AG04450 (cell line): ENCODE data around the gene PAWR. TPM values are rescaled to one million over a fixed set of nuclear protein-coding genes. Genes with fewer than 3 reads are reported as not detected.
A peak's percentile ranks its signal among the peaks of the same experiment; 100 is the strongest.

Experiments used
- CTCF ChIA-PET: fragments of 300-600, 350-600 bp; formaldehyde crosslinking; extraction: SDS; loops from one replicate; lab custom pipeline; 2022; ENCODE audit warnings: antibody characterized with exemption, inconsistent platforms; lab: Charles Lee
- POLR2A ChIA-PET: fragments of 350-600 bp; formaldehyde crosslinking; extraction: SDS; loops from one replicate; lab custom pipeline; 2021; ENCODE audit warnings: antibody characterized with exemption, inconsistent platforms; lab: Yijun Ruan, JAX
- DNase-seq: peaks from one replicate; pipeline ENCODE4 v3.0.0-alpha.2; 2011; ENCODE audit warnings: low read depth, low spot score
- H3K27ac ChIP-seq: one replicate; pipeline ENCODE4 v1.5.1; 2012; ENCODE audit warnings: low read depth, low read length, control low read depth
- H3K27me3 ChIP-seq: one replicate; pipeline ENCODE4 v1.6.0; 2012; ENCODE audit warnings: low read length; ENCODE audit not compliant: control insufficient read depth, insufficient read depth
- H3K4me3 ChIP-seq: 2 replicates; pipeline ENCODE4 v1.5.1; 2011; ENCODE audit warnings: mild to moderate bottlenecking, low read depth, low read length, control low read depth
- H3K9me3 ChIP-seq: 2 replicates; pipeline ENCODE4 v1.5.1; 2012; ENCODE audit warnings: low read length; ENCODE audit not compliant: control insufficient read depth, insufficient read depth
- CTCF ChIP-seq: IDR thresholded peaks from 2 replicates; pipeline ENCODE4 v1.5.1; 2011; ENCODE audit warnings: low read depth, low read length, control low read depth, inconsistent platforms
- polyA plus RNA-seq: library from polyadenylated mRNA; depleted of rRNA; stranded (reverse); fragments of >200 nt; gene quantifications from 2 replicates; pipeline ENCODE4 v1.2.3, GENCODE V29; 2011

PAWR gene
- polyA plus RNA-seq, 1 experiment = 15.7 TPM

- no peaks in the 10 kb centered on the region; the same call in 1 of the 2 replicates for H3K9me3 ChIP-seq
- TF ChIP-seq CTCF = no peak
- CTCF ChIA-PET = interaction anchor here (0.6 to 2.0 kb wide), 3 partner anchors 84 to 579 kb away, joined by 5 to 6 read pairs (median 6); no protein-coding TSS in a partner anchor
- DNase-seq = no peak
- peak overlapping the region; percentile 90 for H3K4me3 ChIP-seq
- no peaks in the 10 kb centered on the region for H3K27me3 ChIP-seq
- peak overlapping the region; percentile 84 for H3K27ac ChIP-seq
- POLR2A ChIA-PET = interaction anchor here (1.0 to 2.0 kb wide), 2 partner anchors 32 to 143 kb away, joined by 3 to 5 read pairs; no protein-coding TSS in a partner anchor
Measured at GRCh38 chr12:79690142-79690637, 574 bp downstream of the PAWR start.

- peak overlapping the region; percentile 84 for H3K27ac ChIP-seq
- H3K4me3 ChIP-seq = peak overlapping the region; percentile 90
- no peak for TF ChIP-seq CTCF
- no peak for DNase-seq
- ChIA-PET CTCF (interaction anchor here (1.1 to 2.0 kb wide), 5 partner anchors 48 to 580 kb away, joined by 3 to 6 read pairs (median 4); no protein-coding TSS in a partner anchor), POLR2A (interaction anchor here (1.1 kb wide), 1 partner anchor 32 kb away, joined by 3 read pairs; no protein-coding TSS in a partner anchor)
- no peaks in the 10 kb centered on the region; the same call in 1 of the 2 replicates for H3K9me3 ChIP-seq
- H3K27me3 ChIP-seq = no peaks in the 10 kb centered on the region
Measured at GRCh38 chr12:79689477-79690141, 1.2 kb downstream of the PAWR start.

- Histone ChIP-seq H3K4me3 (peak overlapping the region; percentile 90), H3K27ac (peak overlapping the region; percentile 55), H3K9me3 (no peaks in the 10 kb centered on the region; the same call in 1 of the 2 replicates), H3K27me3 (no peaks in the 10 kb centered on the region)
- ChIA-PET CTCF (interaction anchor here (1.1 to 2.0 kb wide), 5 partner anchors 49 to 581 kb away, joined by 3 to 6 read pairs (median 4); no protein-coding TSS in a partner anchor), POLR2A (interaction anchor here (1.1 kb wide), 1 partner anchor 31 kb away, joined by 3 read pairs; no protein-coding TSS in a partner anchor)
- no peak for DNase-seq
- TF ChIP-seq CTCF = no peak
Measured at GRCh38 chr12:79689061-79689476, 1.7 kb downstream of the PAWR start.

- ChIA-PET POLR2A (interaction anchor here (1.1 kb wide), 1 partner anchor 31 kb away, joined by 3 read pairs; no protein-coding TSS in a partner anchor), CTCF (interaction anchor here (0.6 to 1.1 kb wide), 5 partner anchors 27 to 503 kb away, joined by 3 to 9 read pairs (median 4); no protein-coding TSS in a partner anchor)
- H3K27ac ChIP-seq = no peak overlapping the region
- TF ChIP-seq CTCF = no peak
- no peaks in the 10 kb centered on the region; the same call in 1 of the 2 replicates for H3K9me3 ChIP-seq
- DNase-seq = no peak
- peak overlapping the region; percentile 90 for H3K4me3 ChIP-seq
- no peaks in the 10 kb centered on the region for H3K27me3 ChIP-seq
Measured at GRCh38 chr12:79688376-79689060, 2.2 kb downstream of the PAWR start.
